Right lobe of liver (tissue), 4 donors: ENCODE measurements around the gene APBB1IP.

Experiments used
- CTCF ChIP-seq, 4 donors: fragments of 200-600 bp in 3 of 4; fragments of 450-650 bp in 1 of 4; IDR thresholded peaks; one replicate each; pipeline versions ENCODE4 v1.5.1 to v1.8.0; 2016 to 2022; ENCODE audit warnings: antibody characterized with exemption in 4 of 4, mild to moderate bottlenecking in 2 of 4
- POLR2A ChIP-seq: fragments of 450-650 bp; IDR thresholded peaks from one replicate; pipeline ENCODE4 v1.6.1; 2017; ENCODE audit warnings: antibody characterized with exemption, mild to moderate bottlenecking
- donor health status: DM: no; HTN: no; CAD: no.
- donor health status: DM: no; HTN: no; CAD: no.
- donor health status: DM: no; HTN: yes; CAD: no.

- TF ChIP-seq CTCF (IDR thresholded peaks at IDR 0.05) = no peak
- TF ChIP-seq POLR2A = no peak
These were observed 15.2 kb upstream of the APBB1IP start for GRCh38 chr10:26422977-26423376.
